ENCODE results near the gene REPS1. TPM values are rescaled to one million over a fixed set of nuclear protein-coding genes. Genes with fewer than 3 reads are reported as not detected.

The REPS1 gene
- total and polyA plus RNA-seq, 2 of the 13 experiments (the other 11 are each of a cell fraction or from before 2014, with no cell fraction given), result 36.4 to 38.3 TPM

GRCh38 chr6:138973466-138974153 is 14.4 kb downstream of the REPS1 start:
- H4K20me1 ChIP-seq (ENCODE audit: insufficient read depth, low read length), result peaks cover 10% of the 10 kb centered on the region
- H3K4me3 ChIP-seq (replicated peaks in 1 of 3; ENCODE audit: insufficient read depth in 1 of 3, low read depth in 2 of 3, low read length in 3 of 3), result no peak overlapping the region
- no peaks in the 10 kb centered on the region for H3K27me3 ChIP-seq (ENCODE audit: control insufficient read depth in 1 of 2, insufficient read depth in 2 of 2, low read length in 2 of 2)
- intact Hi-C loops (cut with micrococcal nuclease; ENCODE audit: unreplicated experiment), result no loop called here
- POLR2A ChIA-PET, result interaction anchor here (1.4 kb wide), 1 partner anchor 14 kb away, joined by 3 read pairs; no protein-coding TSS in a partner anchor
- no peaks in the 10 kb centered on the region for H3K4me1 ChIP-seq (ENCODE audit: insufficient read depth, low read length)
- peaks cover 90% of the 10 kb centered on the region for H3K79me2 ChIP-seq (ENCODE audit: insufficient read depth, low read length)
- CTCF ChIA-PET (ENCODE audit: low intra/inter-chr PET ratio, low total read pairs), result no interaction called here
- no peak overlapping the region for H3K4me2 ChIP-seq (ENCODE audit: low read depth, low read length)
- H3K36me3 ChIP-seq (replicated peaks in 1 of 2; ENCODE audit: control insufficient read depth in 1 of 2, insufficient read depth in 2 of 2, low read length in 2 of 2), result no peaks in the 10 kb centered on the region
- WGBS (ENCODE audit: low lambda C conversion rate), result 93% methylated on average over 2 of the region's 2 CpGs
- DNase-seq (ENCODE audit: low spot score) (no peak), FAIRE-seq (no peak), ATAC-seq (no peak)
- H3K9ac ChIP-seq (ENCODE audit: insufficient read depth, low read depth, low read length), result no peak overlapping the region
- H2AFZ ChIP-seq (ENCODE audit: low read length), result no peak overlapping the region
- in situ Hi-C loops (cut with HindIII; ENCODE audit: extremely low pct_ligation_motif_present, low pct_unique_long_range_greater_than_20kb), result no loop called here
- no peak for TF ChIP-seq ZNF331 (CRISPR knock-in tag; IDR thresholded peaks at IDR 0.05)
- no peak for TF ChIP-seq ZNF124 (CRISPR knock-in tag; IDR thresholded peaks at IDR 0.05)
- no peak for TF ChIP-seq ZFP36 (IDR thresholded peaks at IDR 0.05; ENCODE audit: borderline replicate concordance, low read depth, low read length, partially characterized antibody)
- TF ChIP-seq ZNF704 (CRISPR knock-in tag; IDR thresholded peaks at IDR 0.05; ENCODE audit: borderline replicate concordance), result no peak
- no peak for TF ChIP-seq NR2F6 (IDR thresholded peaks at IDR 0.05)
- no peak for TF ChIP-seq NR2F6 (CRISPR knock-in tag; IDR thresholded peaks at IDR 0.05)
- no peak for TF ChIP-seq CEBPZ (IDR thresholded peaks at IDR 0.05; ENCODE audit: low read length)
- no peak for TF ChIP-seq ZFP37 (CRISPR knock-in tag; IDR thresholded peaks at IDR 0.05; ENCODE audit: borderline replicate concordance)
- TF ChIP-seq PCBP2 (optimal IDR thresholded peaks at IDR 0.05; ENCODE audit: low read depth, low read length, poor library complexity, severe bottlenecking), result no peak
- no peak for TF ChIP-seq NKX3-1 (CRISPR knock-in tag; IDR thresholded peaks at IDR 0.05)
- TF ChIP-seq GATAD1 (CRISPR knock-in tag; IDR thresholded peaks at IDR 0.05), result no peak
- TF ChIP-seq ZNF644 (CRISPR knock-in tag; IDR thresholded peaks at IDR 0.05; ENCODE audit: low read depth), result no peak
- no peak for TF ChIP-seq ESRRA (CRISPR knock-in tag; IDR thresholded peaks at IDR 0.05; ENCODE audit: low read depth)
- TF ChIP-seq ZSCAN12 (CRISPR knock-in tag; IDR thresholded peaks at IDR 0.05), result no peak
- TF ChIP-seq TCF7 (IDR thresholded peaks at IDR 0.05; ENCODE audit: low read depth), result no peak
- TF ChIP-seq ZNF446 (CRISPR knock-in tag; IDR thresholded peaks at IDR 0.05), result no peak
- H3K27ac ChIP-seq (ENCODE audit: extremely low read length, insufficient read depth, low read length), result no peak overlapping the region
- no peaks in the 10 kb centered on the region for H3K9me3 ChIP-seq (ENCODE audit: low read length)
- BruUV-seq (replicated peaks), result no TSS peak
